SK-N-SH treated with all-trans-retinoic acid at 6 μM for 48 hours (cell line): ENCODE results near the gene SP1.
A peak's percentile ranks its signal among the peaks of the same experiment; 100 is the strongest.

ENCODE experiments used
- ATAC-seq: fragments of 200-7000 bp; cut with Tn5 transposase; 3 replicates; pipeline ENCODE4 v1.9.1; 2020; ENCODE audit warnings: mild to moderate bottlenecking, moderate library complexity
- ARNTL ChIP-seq: fragments of 450-650 bp; formaldehyde crosslinking; IDR thresholded peaks from 2 replicates; pipeline ENCODE4 v1.5.0; 2020; ENCODE audit warnings: low read depth, mild to moderate bottlenecking, moderate library complexity, borderline replicate concordance
- BACH2 ChIP-seq: fragments of 250-450 bp; sonication (Bioruptor Pico); IDR thresholded peaks from 2 replicates; pipeline ENCODE4 v1.9.0; 2021; ENCODE audit warnings: mild to moderate bottlenecking, borderline replicate concordance
- CREB5 ChIP-seq: fragments of 250-450 bp; sonication (Bioruptor Pico); IDR thresholded peaks from 2 replicates; pipeline ENCODE4 v1.5.1; 2020; ENCODE audit warnings: low read depth, mild to moderate bottlenecking, moderate library complexity
- CSDC2 ChIP-seq: fragments of 250-450 bp; sonication (Bioruptor Pico); IDR thresholded peaks from 2 replicates; pipeline ENCODE4 v1.5.0; 2020; ENCODE audit warnings: mild to moderate bottlenecking, moderate library complexity
- CSRNP3 ChIP-seq: fragments of 250-450 bp; sonication (Bioruptor Pico); IDR thresholded peaks from 2 replicates; pipeline ENCODE4 v1.5.1; 2021; ENCODE audit warnings: mild to moderate bottlenecking, moderate library complexity
- GLIS3 ChIP-seq: fragments of 250-450 bp; sonication (Bioruptor Pico); IDR thresholded peaks from 2 replicates; pipeline ENCODE4 v1.5.0; 2020; ENCODE audit warnings: mild to moderate bottlenecking, moderate library complexity
- ISL1 ChIP-seq: fragments of 250-450 bp; sonication (Bioruptor Pico); IDR thresholded peaks from 2 replicates; pipeline ENCODE4 v2.1.2; 2022; ENCODE audit warnings: mild to moderate bottlenecking, moderate library complexity
- OSR1 ChIP-seq: fragments of 250-450 bp; sonication (Bioruptor Pico); IDR thresholded peaks from 2 replicates; pipeline ENCODE4 v1.8.0; 2022; ENCODE audit warnings: moderate library complexity, mild to moderate bottlenecking, inconsistent platforms
- POU6F1 ChIP-seq: fragments of 250-450 bp; sonication (Bioruptor Pico); IDR thresholded peaks from 2 replicates; pipeline ENCODE4 v1.8.0; 2021; ENCODE audit warnings: low read depth, mild to moderate bottlenecking, moderate library complexity, borderline replicate concordance
- PPARA ChIP-seq: fragments of 250-450 bp; sonication (Bioruptor Pico); IDR thresholded peaks from 2 replicates; pipeline ENCODE4 v1.5.0; 2020; ENCODE audit warnings: mild to moderate bottlenecking, borderline replicate concordance
- RARB ChIP-seq: fragments of 250-450 bp; sonication (Bioruptor Pico); IDR thresholded peaks from 2 replicates; pipeline ENCODE4 v1.8.0; 2021; ENCODE audit warnings: mild to moderate bottlenecking, moderate library complexity
- SNAI2 ChIP-seq: fragments of 250-450 bp; sonication (Bioruptor Pico); IDR thresholded peaks from 2 replicates; pipeline ENCODE4 v1.5.0; 2020; ENCODE audit warnings: mild to moderate bottlenecking, moderate library complexity
- TSHZ2 ChIP-seq: fragments of 250-450 bp; sonication (Bioruptor Pico); IDR thresholded peaks from 2 replicates; pipeline ENCODE4 v1.5.0; 2020; ENCODE audit warnings: mild to moderate bottlenecking, moderate library complexity
- ZC3H10 ChIP-seq: fragments of 250-450 bp; sonication (Bioruptor Pico); IDR thresholded peaks from 2 replicates; pipeline ENCODE4 v1.5.1; 2021; ENCODE audit warnings: mild to moderate bottlenecking, moderate library complexity
- ZFP3 ChIP-seq: fragments of 250-450 bp; sonication (Bioruptor Pico); IDR thresholded peaks from 2 replicates; pipeline ENCODE4 v1.5.0; 2020; ENCODE audit warnings: mild to moderate bottlenecking, moderate library complexity
- ZFP30 ChIP-seq: fragments of 450-650 bp; formaldehyde crosslinking; IDR thresholded peaks from 2 replicates; pipeline ENCODE4 v1.5.0; 2022; ENCODE audit warnings: mild to moderate bottlenecking, moderate library complexity
- ZNF565 ChIP-seq: fragments of 450-650 bp; formaldehyde crosslinking; conservative IDR thresholded peaks from 2 replicates; pipeline ENCODE4 v1.5.0; 2020; ENCODE audit warnings: low read depth, mild to moderate bottlenecking, moderate library complexity
- ZNF70 ChIP-seq: fragments of 450-650 bp; formaldehyde crosslinking; IDR thresholded peaks from 2 replicates; pipeline ENCODE4 v1.5.0; 2020; ENCODE audit warnings: mild to moderate bottlenecking, moderate library complexity
- ZNF8 ChIP-seq: fragments of 450-650 bp; formaldehyde crosslinking; IDR thresholded peaks from 2 replicates; pipeline ENCODE4 v1.5.0; 2020; ENCODE audit warnings: mild to moderate bottlenecking, moderate library complexity

SP1 gene

GRCh38 chr12:53352331-53353256, 27.4 kb upstream of the SP1 start:
- peak; percentile 100 for ATAC-seq
- no peak for TF ChIP-seq ZFP3 (CRISPR knock-in tag)
- TF ChIP-seq ARNTL, result no peak
- TF ChIP-seq ISL1 (CRISPR knock-in tag), result no peak
- no peak for TF ChIP-seq ZFP30
- no peak for TF ChIP-seq RARB (CRISPR knock-in tag)
- no peak for TF ChIP-seq ZNF70 (CRISPR knock-in tag)
- TF ChIP-seq OSR1 (CRISPR knock-in tag), result no peak
- TF ChIP-seq ZNF8 (CRISPR knock-in tag), result no peak
- no peak for TF ChIP-seq TSHZ2 (CRISPR knock-in tag)

- no peak for TF ChIP-seq BACH2 (CRISPR knock-in tag)
- TF ChIP-seq ZNF8 (CRISPR knock-in tag), result no peak
- no peak for TF ChIP-seq OSR1 (CRISPR knock-in tag)
- no peak for TF ChIP-seq ZNF565 (CRISPR knock-in tag)
- TF ChIP-seq POU6F1, result no peak
- no peak for TF ChIP-seq TSHZ2 (CRISPR knock-in tag)
- TF ChIP-seq RARB (CRISPR knock-in tag), result no peak
- TF ChIP-seq GLIS3 (CRISPR knock-in tag), result no peak
- TF ChIP-seq ISL1 (CRISPR knock-in tag), result no peak
- TF ChIP-seq CREB5 (CRISPR knock-in tag), result no peak
- no peak for TF ChIP-seq CSDC2 (CRISPR knock-in tag)
- TF ChIP-seq ZFP30, result no peak
- TF ChIP-seq SNAI2, result no peak
- no peak for TF ChIP-seq ZNF70 (CRISPR knock-in tag)
- TF ChIP-seq PPARA, result no peak
- no peak for ATAC-seq
Measured at GRCh38 chr12:53353257-53353655, 26.7 kb upstream of the SP1 start.

GRCh38 chr12:53355121-53355520, 24.9 kb upstream of the SP1 start:
- TF ChIP-seq ZC3H10 (CRISPR knock-in tag), result no peak
- TF ChIP-seq GLIS3 (CRISPR knock-in tag), result no peak
- no peak for TF ChIP-seq CSRNP3 (CRISPR knock-in tag)
- no peak for ATAC-seq
